ENCODE measurements around the gene RHOT1. TPM values are rescaled to one million over a fixed set of nuclear protein-coding genes. Genes with fewer than 3 reads are reported as not detected.
"Not testable (repeated sequence)": the region's sequence is repeated elsewhere in the genome, so short reads cannot be mapped to it uniquely, and the experiment has no call there.

RHOT1 gene
- polyA plus RNA-seq, 4 donors, result 47.6 to 61.2 (median 57.3) TPM

- no peak for DNase-seq (ENCODE audit: low read depth in 4 of 4, low spot score in 3 of 4)
These were observed 80.3 kb downstream of the RHOT1 start for GRCh38 chr17:32222621-32223020.

- no peak for DNase-seq (ENCODE audit: low read depth in 4 of 4, low spot score in 3 of 4)
These were observed 81.4 kb downstream of the RHOT1 start for GRCh38 chr17:32223703-32224102.

GRCh38 chr17:32226886-32227285, 84.6 kb downstream of the RHOT1 start:
- no peak for DNase-seq (ENCODE audit: low read depth in 4 of 4, low spot score in 3 of 4)

- DNase-seq (ENCODE audit: low read depth in 4 of 4, low spot score in 3 of 4), result no peak
These were observed 85.6 kb downstream of the RHOT1 start for GRCh38 chr17:32227910-32228309.

GRCh38 chr17:32235588-32235987, 93.3 kb downstream of the RHOT1 start:
- DNase-seq (ENCODE audit: low read depth in 4 of 4, low spot score in 3 of 4), result no peak

GRCh38 chr17:32239456-32239855, 97.2 kb downstream of the RHOT1 start:
- DNase-seq (ENCODE audit: low read depth in 4 of 4, low spot score in 3 of 4), result no peak

GRCh38 chr17:32240750-32241149, 98.4 kb downstream of the RHOT1 start:
- DNase-seq (ENCODE audit: low read depth in 4 of 4, low spot score in 3 of 4), result no peak

- DNase-seq (ENCODE audit: low read depth in 4 of 4, low spot score in 3 of 4), result no peak
These were observed 99.3 kb downstream of the RHOT1 start for GRCh38 chr17:32241640-32242039.

- no peak for DNase-seq (ENCODE audit: low read depth in 4 of 4, low spot score in 3 of 4)
These were observed 107.2 kb downstream of the RHOT1 start for GRCh38 chr17:32249475-32249874.

- peak in 1 of 4 donors; percentile 50 for DNase-seq (ENCODE audit: low read depth in 4 of 4, low spot score in 3 of 4)
These were observed 110.9 kb downstream of the RHOT1 start for GRCh38 chr17:32253117-32253611.

- DNase-seq (ENCODE audit: low read depth in 4 of 4, low spot score in 3 of 4), result no peak
These were observed 113.9 kb downstream of the RHOT1 start for GRCh38 chr17:32256012-32256700.

GRCh38 chr17:32256701-32257019, 114.4 kb downstream of the RHOT1 start:
- no peak for DNase-seq (ENCODE audit: low read depth in 4 of 4, low spot score in 3 of 4)

GRCh38 chr17:32258383-32259140, 116.3 kb downstream of the RHOT1 start:
- DNase-seq (ENCODE audit: low read depth in 4 of 4, low spot score in 3 of 4), result no peak

GRCh38 chr17:32259586-32259985, 117.3 kb downstream of the RHOT1 start:
- no peak for DNase-seq (ENCODE audit: low read depth in 4 of 4, low spot score in 3 of 4)

GRCh38 chr17:32261417-32261736, 119.1 kb downstream of the RHOT1 start:
- DNase-seq (ENCODE audit: low read depth in 4 of 4, low spot score in 3 of 4), result no peak

- no peak for DNase-seq (ENCODE audit: low read depth in 4 of 4, low spot score in 3 of 4)
These were observed 119.7 kb downstream of the RHOT1 start for GRCh38 chr17:32261936-32262510.

GRCh38 chr17:32263515-32263914, 121.2 kb downstream of the RHOT1 start:
- not testable (repeated sequence) for DNase-seq (ENCODE audit: low read depth in 4 of 4, low spot score in 3 of 4)

GRCh38 chr17:32264140-32264799, 122.0 kb downstream of the RHOT1 start:
- no peak for DNase-seq (ENCODE audit: low read depth in 4 of 4, low spot score in 3 of 4)

- no peak for DNase-seq (ENCODE audit: low read depth in 4 of 4, low spot score in 3 of 4)
These were observed 122.5 kb downstream of the RHOT1 start for GRCh38 chr17:32264823-32265191.

- no peak for DNase-seq (ENCODE audit: low read depth in 4 of 4, low spot score in 3 of 4)
These were observed 123.1 kb downstream of the RHOT1 start, which contains the start of gene RHBDL3 for GRCh38 chr17:32265192-32265923. TSS of gene RHBDL3 (plus strand) at chr17:32265832. CDS start at chr17:32266190, 358 bp downstream.

GRCh38 chr17:32266051-32266388, 123.7 kb downstream of the RHOT1 start:
- no peak for DNase-seq (ENCODE audit: low read depth in 4 of 4, low spot score in 3 of 4)
